Measurements from ENCODE around the gene RNU11.
A peak's percentile ranks its signal among the peaks of the same experiment; 100 is the strongest.
"Not testable (repeated sequence)": the region's sequence is repeated elsewhere in the genome, so short reads cannot be mapped to it uniquely, and the experiment has no call there.

Gene RNU11

DNA sequence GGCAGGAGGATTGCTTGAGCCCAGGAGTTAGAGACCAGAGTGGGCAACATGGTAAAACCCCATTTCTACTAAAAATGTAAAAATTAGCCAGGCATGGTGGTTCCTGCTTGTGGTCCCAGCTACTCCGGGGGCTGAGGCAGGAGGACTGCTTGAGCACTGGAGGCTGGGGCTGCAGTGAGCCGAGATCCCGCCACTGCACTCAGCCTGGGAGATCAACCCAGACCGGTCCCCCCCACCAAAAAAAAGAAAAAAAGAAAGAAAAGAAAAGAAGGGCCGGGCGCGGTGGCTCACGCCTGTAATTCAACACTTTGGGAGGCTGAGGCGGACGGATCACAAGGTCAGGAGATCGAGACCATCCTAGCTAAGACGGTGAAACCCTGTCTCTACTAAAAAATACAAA, 18.4 kb downstream of the RNU11 start:
- no peak for DNase-seq

DNA sequence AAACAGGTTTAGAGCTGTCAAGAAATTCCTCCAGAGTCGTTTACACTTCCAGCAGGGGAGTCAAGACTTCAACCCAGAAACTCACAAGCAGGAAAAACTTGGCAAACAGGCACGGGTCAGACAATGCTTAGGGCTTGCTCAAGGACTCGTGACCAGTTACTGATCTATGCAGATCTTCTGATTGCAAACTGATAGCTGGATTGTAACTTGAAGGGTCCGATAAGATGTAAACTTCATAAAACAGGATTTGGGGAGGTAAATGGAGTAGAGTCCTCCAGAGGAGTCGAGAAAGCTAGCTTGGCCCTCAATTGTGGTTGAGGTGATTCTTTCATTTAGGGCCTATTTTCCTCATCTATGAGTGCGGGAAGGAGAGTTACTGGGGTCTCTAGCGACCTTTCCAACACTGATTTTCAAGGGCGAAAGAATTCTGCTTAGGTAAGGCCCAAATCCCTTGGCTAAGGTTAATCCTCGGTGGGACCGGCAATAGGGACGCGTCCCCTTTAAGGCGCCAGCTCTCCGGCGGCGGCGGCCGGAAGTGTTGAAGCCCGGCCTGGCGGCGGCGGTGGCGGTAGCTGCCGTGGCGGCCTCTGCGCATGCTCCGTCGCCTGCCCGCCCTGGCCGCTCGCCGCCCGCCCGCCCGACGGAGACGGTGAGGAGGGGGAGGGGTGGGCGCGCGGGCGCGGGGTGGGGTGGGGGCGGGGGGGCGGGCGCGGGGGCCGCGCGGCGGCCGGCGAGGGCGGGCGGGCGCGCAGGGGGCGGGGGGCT, 20.0 kb downstream of the RNU11 start, which contains the start of gene GMEB1:
GMEB1 (plus strand) TSS at position 594 of the 765 bp plus-strand sequence. CDS start 14,829 bp downstream, outside the sequence.
- DNase-seq, result peak; percentile 85 to 87

- peak; percentile 46 to 55 for DNase-seq
Measured at GRCh38 chr1:28668956-28669723, 20.7 kb downstream of the RNU11 start.

GRCh38 chr1:28671254-28671780, 22.9 kb downstream of the RNU11 start:
- DNase-seq, result no peak

GRCh38 chr1:28672971-28673370, 24.6 kb downstream of the RNU11 start:
- not testable (repeated sequence) for DNase-seq

DNA sequence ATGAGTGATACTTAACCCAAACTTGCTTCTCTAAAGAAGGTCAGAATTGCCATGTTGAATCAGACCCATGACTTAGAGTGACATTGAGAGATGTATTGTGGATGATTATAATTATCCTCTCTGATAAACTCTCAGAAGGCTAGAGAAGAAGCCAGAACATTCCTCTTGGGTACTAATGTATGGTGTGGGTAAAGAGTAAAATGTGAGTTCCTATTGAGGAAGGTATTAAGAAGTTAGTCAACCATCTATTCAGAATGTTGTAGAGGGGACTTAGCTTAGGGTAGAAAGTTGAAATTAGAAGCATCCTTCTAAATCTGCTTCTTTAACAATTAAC, 27.5 kb downstream of the RNU11 start:
- DNase-seq, result no peak

- DNase-seq, result no peak
Measured at GRCh38 chr1:28680151-28680550, 31.8 kb downstream of the RNU11 start.

DNA sequence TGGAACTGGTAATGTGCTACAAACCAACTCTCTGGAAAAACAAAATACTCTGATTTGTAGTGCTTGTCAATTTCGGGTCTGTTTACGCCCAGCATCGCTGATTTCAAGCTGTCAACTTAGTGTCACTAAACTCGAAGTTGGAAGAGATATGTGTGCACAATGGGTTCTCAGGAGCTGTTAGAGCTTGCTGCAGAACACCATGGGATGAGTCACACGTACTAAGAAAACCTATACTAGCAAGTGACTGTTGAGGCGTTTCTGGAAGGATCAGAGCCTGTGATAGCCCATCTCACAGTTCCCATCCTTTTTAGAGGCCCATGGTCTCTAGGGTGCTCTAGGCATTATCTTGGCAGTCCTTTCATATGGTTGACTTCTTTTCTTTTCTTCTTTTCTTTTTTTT, 34.4 kb downstream of the RNU11 start:
- DNase-seq, result no peak

- no peak for DNase-seq
Measured at GRCh38 chr1:28684937-28685336, 36.5 kb downstream of the RNU11 start.

DNA sequence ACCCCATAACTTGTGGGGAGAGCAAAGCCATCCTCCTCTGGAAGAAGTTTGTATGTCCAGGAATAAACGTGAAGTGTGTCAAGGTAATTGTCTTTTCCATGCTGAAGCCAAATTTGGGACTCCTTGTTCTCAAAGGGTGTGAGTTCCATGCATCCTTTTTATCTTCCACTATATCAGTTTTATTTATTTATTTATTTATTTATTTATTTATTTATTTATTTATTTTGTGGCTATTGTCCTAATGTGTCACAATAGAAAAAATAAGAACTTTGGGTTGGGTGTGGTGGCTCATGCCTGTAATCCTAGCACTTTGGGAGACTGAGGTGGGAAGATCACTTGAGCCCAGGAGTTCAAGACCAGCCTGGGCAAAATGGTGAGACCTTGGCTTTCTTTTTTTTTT, 43.2 kb downstream of the RNU11 start:
- DNase-seq, result not testable (repeated sequence)

Data from activated CD4-positive, alpha-beta T cell treated with anti-CD3 and anti-CD28 coated beads, Interleukin-2, amount 50 U/mL, for 48 hours (primary cell).